Vagina (tissue), 2 donors: ENCODE data around the gene PSIP1. TPM values are rescaled to one million over a fixed set of nuclear protein-coding genes. Genes with fewer than 3 reads are reported as not detected.

Source experiments
- DNase-seq, 2 donors: peaks; one replicate each; pipeline ENCODE4 v3.0.0-alpha.2; 2017; ENCODE audit errors: extremely low spot score in 2 of 2
- H3K27ac ChIP-seq: fragments of 200-600 bp; sonication (generic); one replicate; pipeline ENCODE4 v1.5.1; 2019
- H3K27me3 ChIP-seq: fragments of 200-600 bp; sonication (generic); one replicate; pipeline ENCODE4 v1.5.1; 2019
- H3K36me3 ChIP-seq, 2 donors: fragments of 200-600 bp; sonication (generic); one replicate each; pipeline ENCODE4 v1.5.1; 2017 to 2019
- H3K4me1 ChIP-seq: fragments of 200-600 bp; sonication (generic); one replicate; pipeline ENCODE4 v1.5.1; 2019
- H3K4me3 ChIP-seq, 2 donors: fragments of 200-600 bp; sonication (generic); 1 replicate in 1 of 2; 2 replicates in 1 of 2; pipeline ENCODE4 v1.5.1; 2016 to 2019
- H3K9me3 ChIP-seq: fragments of 200-600 bp; sonication (generic); one replicate; pipeline ENCODE4 v1.5.1; 2019
- CTCF ChIP-seq, 3 experiments: fragments of 450-650 bp in 2 of 3; fragments of 200-600 bp in 1 of 3; sonication (generic) in 1 of 3; IDR thresholded peaks; one replicate each; pipeline ENCODE4 v1.5.1; 2017 to 2019; ENCODE audit warnings: antibody characterized with exemption in 3 of 3, mild to moderate bottlenecking in 2 of 3, moderate library complexity in 2 of 3
- POLR2A ChIP-seq, 2 donors: fragments of 450-650 bp; IDR thresholded peaks; one replicate each; pipeline ENCODE4 v1.6.1; 2017; ENCODE audit warnings: antibody characterized with exemption in 2 of 2, mild to moderate bottlenecking in 2 of 2, moderate library complexity in 2 of 2
- POLR2AphosphoS5 ChIP-seq, 2 donors: sonication (generic); formaldehyde crosslinking; IDR thresholded peaks; one replicate each; pipeline ENCODE4 v1.9.0; 2017; ENCODE audit warnings: antibody characterized with exemption in 2 of 2, mild to moderate bottlenecking in 2 of 2, low read depth in 1 of 2; ENCODE audit not compliant: insufficient read depth in 1 of 2
- intact Hi-C: fragments of 100-400 bp; cut with DNase I; formaldehyde crosslinking; loops from one replicate; pipeline ENCODE4 v1.15.1; 2023
- total RNA-seq: library from RNA; depleted of rRNA; stranded (reverse); fragments of >200 nt; gene quantifications from one replicate; pipeline ENCODE4 v1.2.3, GENCODE V29; 2016

The PSIP1 gene
- total RNA-seq, 1 donor from 2014 or later = 63.8 TPM

- H3K9me3 ChIP-seq = no peaks in the 10 kb centered on the region
- no peak for DNase-seq
- no peak overlapping the region for H3K27ac ChIP-seq
- peaks cover 0 to 10% of the 10 kb centered on the region in 2 donors for H3K36me3 ChIP-seq
- H3K27me3 ChIP-seq = no peaks in the 10 kb centered on the region
- TF ChIP-seq POLR2AphosphoS5 (IDR thresholded peaks at IDR 0.05; ENCODE audit: insufficient read depth in 1 of 2, low read depth in 1 of 2) (no peak), POLR2A (IDR thresholded peaks at IDR 0.05) (no peak), CTCF (IDR thresholded peaks at IDR 0.05) (no peak)
- no peaks in the 10 kb centered on the region for H3K4me1 ChIP-seq
- intact Hi-C loops = no loop called here
- H3K4me3 ChIP-seq = no peak overlapping the region
These were observed 9.0 kb downstream of the PSIP1 start for GRCh38 chr9:15501803-15502202.

DNA sequence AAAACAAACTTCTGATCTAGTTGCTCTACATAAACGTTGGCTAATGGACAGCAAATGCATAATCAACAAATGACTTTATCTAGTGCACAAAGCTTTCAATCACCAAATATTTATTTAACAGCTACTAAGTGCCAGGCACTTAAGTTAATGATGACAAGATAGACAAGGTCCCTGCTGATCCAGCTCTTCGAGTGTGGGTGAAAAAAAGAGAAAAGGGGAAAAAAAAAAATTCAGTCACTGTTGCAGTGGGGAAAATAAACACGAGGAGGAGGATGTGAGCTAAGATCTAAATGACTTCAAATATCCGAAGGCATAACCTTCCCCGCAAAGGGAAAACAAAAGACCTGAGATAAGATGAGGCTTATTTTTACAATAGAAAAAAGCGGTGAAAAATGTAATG lies 9.6 kb downstream of the PSIP1 start:
- H3K36me3 ChIP-seq = peaks cover 0 to 10% of the 10 kb centered on the region in 2 donors
- H3K4me1 ChIP-seq = no peaks in the 10 kb centered on the region
- TF ChIP-seq CTCF (IDR thresholded peaks at IDR 0.05) = no peak
- TF ChIP-seq POLR2A (IDR thresholded peaks at IDR 0.05) = no peak
- H3K27ac ChIP-seq = no peak overlapping the region
- no peaks in the 10 kb centered on the region for H3K27me3 ChIP-seq
- H3K4me3 ChIP-seq = no peak overlapping the region
- no peak for DNase-seq
- intact Hi-C loops = no loop called here
- no peaks in the 10 kb centered on the region for H3K9me3 ChIP-seq

- Histone ChIP-seq H3K4me3 (no peak overlapping the region), H3K4me1 (no peaks in the 10 kb centered on the region), H3K36me3 (no peaks in the 10 kb centered on the region), H3K27me3 (no peaks in the 10 kb centered on the region), H3K27ac (no peak overlapping the region), H3K9me3 (no peaks in the 10 kb centered on the region)
- TF ChIP-seq POLR2AphosphoS5 (IDR thresholded peaks at IDR 0.05; ENCODE audit: insufficient read depth in 1 of 2, low read depth in 1 of 2) (no peak), POLR2A (IDR thresholded peaks at IDR 0.05) (no peak), CTCF (IDR thresholded peaks at IDR 0.05) (no peak)
- DNase-seq = no peak
- intact Hi-C loops = no loop called here
These were observed 11.6 kb downstream of the PSIP1 start for GRCh38 chr9:15499139-15499538.

- H3K27ac ChIP-seq = no peak overlapping the region
- H3K36me3 ChIP-seq = no peaks in the 10 kb centered on the region
- H3K27me3 ChIP-seq = no peaks in the 10 kb centered on the region
- no peak for DNase-seq
- H3K9me3 ChIP-seq = no peaks in the 10 kb centered on the region
- no peaks in the 10 kb centered on the region for H3K4me1 ChIP-seq
- no peak for TF ChIP-seq CTCF (IDR thresholded peaks at IDR 0.05)
- no peak for TF ChIP-seq POLR2AphosphoS5 (IDR thresholded peaks at IDR 0.05; ENCODE audit: insufficient read depth in 1 of 2, low read depth in 1 of 2)
- no peak for TF ChIP-seq POLR2A (IDR thresholded peaks at IDR 0.05)
- H3K4me3 ChIP-seq = no peak overlapping the region
- intact Hi-C loops = no loop called here
These were observed 12.3 kb downstream of the PSIP1 start for GRCh38 chr9:15498246-15498995.

DNA sequence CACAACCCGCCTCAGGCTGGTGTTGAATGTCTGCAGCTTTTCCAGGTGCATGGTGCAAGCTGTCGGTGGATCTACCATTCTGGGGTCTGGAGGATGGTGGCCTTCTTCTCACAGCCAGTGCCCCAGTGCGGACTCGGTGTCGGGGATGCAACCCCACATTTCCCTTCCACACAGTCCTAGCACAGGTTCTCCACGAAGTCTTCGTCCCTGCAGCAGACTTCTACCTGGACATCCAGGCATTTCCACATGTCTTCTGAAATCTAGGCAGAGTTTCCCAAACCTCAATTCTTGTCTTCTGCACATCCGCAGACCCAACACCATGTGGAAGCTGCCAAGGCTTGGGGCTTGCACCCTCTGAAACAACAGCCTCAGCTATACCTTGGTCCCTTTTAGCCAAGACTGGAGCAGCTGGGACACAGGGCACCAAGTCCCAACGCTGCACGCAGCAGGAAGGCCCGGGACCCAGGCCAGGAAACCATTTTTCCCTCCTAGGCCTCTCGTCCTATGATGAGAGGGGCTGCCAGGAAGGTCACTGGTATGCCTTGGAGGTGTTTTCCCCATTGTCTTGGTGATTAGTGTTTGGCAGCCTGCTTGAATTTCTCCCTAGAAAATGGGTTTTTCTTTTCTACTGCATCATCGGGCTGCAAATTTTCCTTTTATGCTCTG lies 18.2 kb downstream of the PSIP1 start:
- Histone ChIP-seq H3K27me3 (no peaks in the 10 kb centered on the region), H3K9me3 (no peaks in the 10 kb centered on the region), H3K4me3 (no peak overlapping the region), H3K4me1 (no peaks in the 10 kb centered on the region), H3K36me3 (no peaks in the 10 kb centered on the region), H3K27ac (no peak overlapping the region)
- intact Hi-C loops = no loop called here
- DNase-seq = no peak
- no peak for TF ChIP-seq POLR2A (IDR thresholded peaks at IDR 0.05)
- TF ChIP-seq CTCF (IDR thresholded peaks at IDR 0.05) = no peak
- TF ChIP-seq POLR2AphosphoS5 (IDR thresholded peaks at IDR 0.05; ENCODE audit: insufficient read depth in 1 of 2, low read depth in 1 of 2) = no peak
